Posterior vena cava (tissue), 2 donors: Measurements from ENCODE around the gene PPFIA1. TPM values are rescaled to one million over a fixed set of nuclear protein-coding genes. Genes with fewer than 3 reads are reported as not detected.

Experiments
- DNase-seq: peaks from one replicate; pipeline ENCODE4 v3.0.0-alpha.2; 2020; ENCODE audit warnings: low spot score
- intact Hi-C, 2 donors: fragments of 100-400 bp; cut with DNase I; formaldehyde crosslinking; loops; one replicate each; pipeline versions ENCODE4 v1.14.1 to v1.14.2; 2022 to 2023
- total RNA-seq, 2 donors: library from RNA; stranded (reverse); fragmentation: NEBNext Ultra II Directional; extraction: Animal tissue kit (Norgen Biotek cat#: 25700); gene quantifications; one replicate each; pipeline ENCODE4 v1.2.1, GENCODE V29; 2021
- donor health status: DM: yes; HTN: yes; CAD: no.
- donor health status: DM: yes; HTN: yes; CAD: no.

The PPFIA1 gene
- total RNA-seq, 2 donors from 2014 or later: 53.7 to 55.3 TPM

GRCh38 chr11:70341881-70342429 is 71.5 kb downstream of the PPFIA1 start:
- intact Hi-C loops: no loop called here
- peak; percentile 57 for DNase-seq

GRCh38 chr11:70343636-70344035 is 73.1 kb downstream of the PPFIA1 start:
- intact Hi-C loops: no loop called here
- peak; percentile 44 for DNase-seq

GRCh38 chr11:70348191-70348590 is 77.7 kb downstream of the PPFIA1 start:
- peak; percentile 78 for DNase-seq
- intact Hi-C loops: no loop called here

- DNase-seq: no peak
- intact Hi-C loops: no loop called here
These were observed 78.1 kb downstream of the PPFIA1 start for GRCh38 chr11:70348608-70349007.

- no peak for DNase-seq
These were observed 81.2 kb downstream of the PPFIA1 start for GRCh38 chr11:70351646-70352045.

GRCh38 chr11:70352100-70352499 is 81.6 kb downstream of the PPFIA1 start:
- intact Hi-C loops: no loop called here
- DNase-seq: no peak

More at GRCh38 chr11:70351646-70352045, 81.2 kb downstream of the PPFIA1 start:
- intact Hi-C loops: no loop called here

- no peak for DNase-seq
- intact Hi-C loops: no loop called here
These were observed 82.1 kb downstream of the PPFIA1 start for GRCh38 chr11:70352601-70353000.

GRCh38 chr11:70353329-70353728 is 82.8 kb downstream of the PPFIA1 start:
- intact Hi-C loops: no loop called here
- DNase-seq: no peak

GRCh38 chr11:70353900-70354568 is 83.5 kb downstream of the PPFIA1 start:
- no peak for DNase-seq
- intact Hi-C loops: loop anchor here in 1 of 2 donors (1.0 kb wide), 1 partner anchor 43 kb away; no protein-coding TSS in a partner anchor

GRCh38 chr11:70354629-70355028 is 84.1 kb downstream of the PPFIA1 start:
- intact Hi-C loops: loop anchor here in 1 of 2 donors (1.0 kb wide), 1 partner anchor 43 kb away; no protein-coding TSS in a partner anchor
- DNase-seq: no peak

GRCh38 chr11:70358753-70359152 is 88.3 kb downstream of the PPFIA1 start:
- no peak for DNase-seq
- intact Hi-C loops: no loop called here

- DNase-seq: no peak
- intact Hi-C loops: no loop called here
These were observed 89.1 kb downstream of the PPFIA1 start for GRCh38 chr11:70359451-70360205.

- no peak for DNase-seq
- intact Hi-C loops: no loop called here
These were observed 89.7 kb downstream of the PPFIA1 start for GRCh38 chr11:70360211-70360610.

GRCh38 chr11:70364178-70364577 is 93.7 kb downstream of the PPFIA1 start:
- intact Hi-C loops: no loop called here
- no peak for DNase-seq

- no peak for DNase-seq
- intact Hi-C loops: no loop called here
These were observed 94.5 kb downstream of the PPFIA1 start for GRCh38 chr11:70364745-70365543.

- intact Hi-C loops: no loop called here
- DNase-seq: no peak
These were observed 95.0 kb downstream of the PPFIA1 start for GRCh38 chr11:70365544-70365927.

GRCh38 chr11:70367071-70367470 is 96.6 kb downstream of the PPFIA1 start:
- intact Hi-C loops: no loop called here
- DNase-seq: no peak

- intact Hi-C loops: no loop called here
- no peak for DNase-seq
These were observed 98.5 kb downstream of the PPFIA1 start for GRCh38 chr11:70368961-70369360.

GRCh38 chr11:70371241-70371640 is 100.8 kb downstream of the PPFIA1 start:
- DNase-seq: no peak
- intact Hi-C loops: no loop called here

GRCh38 chr11:70372076-70372475 is 101.6 kb downstream of the PPFIA1 start:
- intact Hi-C loops: no loop called here
- DNase-seq: no peak
